A673 (cell line): Measurements from ENCODE around the gene LRP1B. TPM values are rescaled to one million over a fixed set of nuclear protein-coding genes. Genes with fewer than 3 reads are reported as not detected.
"Not testable (repeated sequence)": the region's sequence is repeated elsewhere in the genome, so short reads cannot be mapped to it uniquely, and the experiment has no call there.

Source experiments
- BruUV-seq: library from RNA; stranded (reverse); fragments of 400-500 nt; replicated peaks from 2 replicates; lab custom pipeline; 2021; lab: Mats Ljungman, UMichigan
- CTCF ChIA-PET: fragments of 300-600 bp; sonication (Branson Sonifier 250); formaldehyde crosslinking; loops from one replicate; lab custom pipeline; 2022; ENCODE audit warnings: antibody characterized with exemption; lab: Charles Lee
- POLR2A ChIA-PET: fragments of 300-600 bp; sonication (Branson Sonifier 250); formaldehyde crosslinking; loops from one replicate; lab custom pipeline; 2022; ENCODE audit warnings: antibody characterized with exemption; ENCODE audit not compliant: low non-redundant PET; lab: Charles Lee
- DNase-seq: peaks from one replicate; pipeline ENCODE4 v3.0.0-alpha.2; 2015; ENCODE audit warnings: low spot score
- H3K27ac ChIP-seq: fragments of 200-600 bp; sonication (generic); 2 replicates; pipeline ENCODE4 v1.5.1; 2016; ENCODE audit warnings: mixed run types, low read depth, mild to moderate bottlenecking, mixed read lengths, antibody characterized with exemption, low read length; ENCODE audit not compliant: poor library complexity, severe bottlenecking
- H3K27me3 ChIP-seq: fragments of 200-600 bp; sonication (generic); replicated peaks from 2 replicates; pipeline ENCODE4 v1.6.1; 2017; ENCODE audit warnings: mixed run types, low read depth, mild to moderate bottlenecking, mixed read lengths, antibody characterized with exemption, low read length; ENCODE audit not compliant: insufficient read depth, poor library complexity
- H3K36me3 ChIP-seq: fragments of 200-600 bp; sonication (generic); 2 replicates; pipeline ENCODE4 v1.6.1; 2016; ENCODE audit warnings: mixed run types, mild to moderate bottlenecking, mixed read lengths, antibody characterized with exemption, low read length; ENCODE audit not compliant: insufficient read depth, poor library complexity, severe bottlenecking
- H3K4me1 ChIP-seq: fragments of 200-600 bp; sonication (generic); 2 replicates; pipeline ENCODE4 v1.6.1; 2017; ENCODE audit warnings: mixed run types, mild to moderate bottlenecking, mixed read lengths, antibody characterized with exemption, low read length; ENCODE audit not compliant: insufficient read depth, poor library complexity, severe bottlenecking
- H3K4me3 ChIP-seq: fragments of 200-600 bp; sonication (generic); 2 replicates; pipeline ENCODE4 v1.5.1; 2016; ENCODE audit warnings: low read depth, mixed run types, mild to moderate bottlenecking, mixed read lengths, low read length; ENCODE audit not compliant: poor library complexity, severe bottlenecking
- H3K9me3 ChIP-seq: fragments of 200-600 bp; sonication (generic); 2 replicates; pipeline ENCODE4 v1.6.1; 2016; ENCODE audit warnings: mixed run types, low read depth, mild to moderate bottlenecking, mixed read lengths, antibody characterized with exemption, low read length; ENCODE audit not compliant: poor library complexity, severe bottlenecking
- EZH2 ChIP-seq: fragments of 200-600 bp; sonication (generic); IDR thresholded peaks from 2 replicates; pipeline ENCODE4 v1.6.1; 2017; ENCODE audit warnings: borderline replicate concordance, low read depth, mild to moderate bottlenecking, mixed read lengths, antibody characterized with exemption, low read length; ENCODE audit not compliant: poor library complexity, severe bottlenecking
- intact Hi-C: fragments of 100-400 bp; cut with micrococcal nuclease; formaldehyde crosslinking; loops from one replicate; pipeline ENCODE4 v1.10.0; 2022; ENCODE audit not compliant: unreplicated experiment
- total RNA-seq: library from RNA; stranded (reverse); gene quantifications from 2 replicates; pipeline ENCODE4 v1.2.3, GENCODE V29; 2021
- TF ChIP-seq, protein P1 (sequence below): fragments of 300-800, 200-600 bp; sonication (generic); conservative IDR thresholded peaks from 2 replicates; pipeline ENCODE4 v1.5.1; 2017; ENCODE audit warnings: low read depth, mild to moderate bottlenecking, antibody characterized with exemption, low read length, moderate library complexity, mixed read lengths

The LRP1B gene
- total RNA-seq, 1 experiment from 2014 or later, result 9.9 TPM

DNA sequence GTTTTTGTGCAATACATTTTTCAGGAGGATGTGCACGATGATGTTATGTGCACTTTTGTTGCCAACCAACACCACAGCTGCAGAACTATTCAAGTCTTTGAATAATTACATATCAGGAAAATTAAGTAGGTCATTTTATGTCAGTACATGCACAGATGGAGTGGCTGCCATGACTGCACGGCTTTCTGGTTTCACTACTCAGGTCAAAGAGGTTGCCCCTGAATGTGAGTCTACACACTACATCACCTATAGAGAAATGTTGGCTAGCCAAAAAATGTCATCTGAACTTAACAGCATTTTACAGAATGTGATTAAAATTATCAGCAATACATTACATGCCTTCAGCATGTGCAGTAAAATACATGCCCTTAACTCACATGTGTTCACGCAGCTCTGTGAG, 1713.3 kb downstream of the LRP1B start:
- no peaks in the 10 kb centered on the region for H3K9me3 ChIP-seq
- no peak overlapping the region for H3K27ac ChIP-seq
- DNase-seq, result no peak
- H3K36me3 ChIP-seq, result no peaks in the 10 kb centered on the region
- BruUV-seq, result no TSS peak
- H3K4me3 ChIP-seq, result no peak overlapping the region
- intact Hi-C loops, result no loop called here
- ChIA-PET POLR2A (no interaction called here), CTCF (no interaction called here)
- H3K4me1 ChIP-seq, result no peaks in the 10 kb centered on the region
- H3K27me3 ChIP-seq, result no peaks in the 10 kb centered on the region
- no peak for TF ChIP-seq EZH2
- TF ChIP-seq, protein P1, sequence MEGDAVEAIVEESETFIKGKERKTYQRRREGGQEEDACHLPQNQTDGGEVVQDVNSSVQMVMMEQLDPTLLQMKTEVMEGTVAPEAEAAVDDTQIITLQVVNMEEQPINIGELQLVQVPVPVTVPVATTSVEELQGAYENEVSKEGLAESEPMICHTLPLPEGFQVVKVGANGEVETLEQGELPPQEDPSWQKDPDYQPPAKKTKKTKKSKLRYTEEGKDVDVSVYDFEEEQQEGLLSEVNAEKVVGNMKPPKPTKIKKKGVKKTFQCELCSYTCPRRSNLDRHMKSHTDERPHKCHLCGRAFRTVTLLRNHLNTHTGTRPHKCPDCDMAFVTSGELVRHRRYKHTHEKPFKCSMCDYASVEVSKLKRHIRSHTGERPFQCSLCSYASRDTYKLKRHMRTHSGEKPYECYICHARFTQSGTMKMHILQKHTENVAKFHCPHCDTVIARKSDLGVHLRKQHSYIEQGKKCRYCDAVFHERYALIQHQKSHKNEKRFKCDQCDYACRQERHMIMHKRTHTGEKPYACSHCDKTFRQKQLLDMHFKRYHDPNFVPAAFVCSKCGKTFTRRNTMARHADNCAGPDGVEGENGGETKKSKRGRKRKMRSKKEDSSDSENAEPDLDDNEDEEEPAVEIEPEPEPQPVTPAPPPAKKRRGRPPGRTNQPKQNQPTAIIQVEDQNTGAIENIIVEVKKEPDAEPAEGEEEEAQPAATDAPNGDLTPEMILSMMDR, result no peak

DNA sequence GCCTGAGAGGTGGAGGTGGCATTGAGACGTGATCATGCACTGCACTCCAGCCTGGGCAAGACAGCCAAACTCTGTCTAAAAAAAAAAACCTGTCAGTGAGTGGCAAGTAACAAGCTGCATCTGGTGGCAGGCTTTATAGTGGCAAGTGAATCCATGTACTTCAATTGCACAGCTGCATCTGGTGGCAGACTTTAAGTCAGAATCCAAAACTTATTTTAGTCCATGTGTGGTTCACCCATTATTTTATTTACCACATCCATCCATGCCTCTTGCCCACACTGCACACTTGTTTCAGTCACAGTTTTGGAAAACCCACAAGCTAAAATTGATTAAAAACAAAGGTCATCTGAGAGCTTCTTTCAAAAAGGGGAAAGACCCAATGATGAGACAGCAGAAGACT, 1714.2 kb downstream of the LRP1B start:
- Histone ChIP-seq H3K36me3 (no peaks in the 10 kb centered on the region), H3K4me1 (no peaks in the 10 kb centered on the region), H3K27me3 (no peaks in the 10 kb centered on the region), H3K27ac (no peak overlapping the region), H3K9me3 (no peaks in the 10 kb centered on the region), H3K4me3 (no peak overlapping the region)
- BruUV-seq, result no TSS peak
- no peak for DNase-seq
- ChIA-PET CTCF (no interaction called here), POLR2A (no interaction called here)
- TF ChIP-seq EZH2, result no peak
- TF ChIP-seq, protein P1, result no peak
- intact Hi-C loops, result no loop called here

DNA sequence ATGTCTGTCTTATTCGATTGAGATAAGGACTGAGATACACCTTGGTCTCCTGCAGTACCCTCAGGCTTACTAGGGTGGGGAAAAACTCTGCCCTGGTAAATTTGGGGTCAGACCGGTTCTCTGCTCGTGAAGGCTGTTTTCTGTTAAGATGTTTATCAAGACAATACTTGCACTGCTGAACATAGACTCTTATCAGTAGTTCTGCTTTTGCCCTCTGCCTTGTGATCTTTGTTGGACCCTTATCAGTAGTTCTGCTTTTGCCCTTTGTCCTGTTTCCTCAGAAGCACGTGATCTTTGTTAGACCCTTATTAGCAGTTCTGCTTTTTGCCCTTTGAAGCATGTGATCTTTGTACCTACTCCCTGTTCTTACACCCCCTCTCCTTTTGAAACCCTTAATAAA, 1715.8 kb downstream of the LRP1B start:
- H3K27ac ChIP-seq, CTCF ChIA-PET, BruUV-seq, DNase-seq, H3K36me3 ChIP-seq, H3K4me1 ChIP-seq, H3K27me3 ChIP-seq, POLR2A ChIA-PET, H3K4me3 ChIP-seq, intact Hi-C loops, H3K9me3 ChIP-seq: not testable (repeated sequence)

DNA sequence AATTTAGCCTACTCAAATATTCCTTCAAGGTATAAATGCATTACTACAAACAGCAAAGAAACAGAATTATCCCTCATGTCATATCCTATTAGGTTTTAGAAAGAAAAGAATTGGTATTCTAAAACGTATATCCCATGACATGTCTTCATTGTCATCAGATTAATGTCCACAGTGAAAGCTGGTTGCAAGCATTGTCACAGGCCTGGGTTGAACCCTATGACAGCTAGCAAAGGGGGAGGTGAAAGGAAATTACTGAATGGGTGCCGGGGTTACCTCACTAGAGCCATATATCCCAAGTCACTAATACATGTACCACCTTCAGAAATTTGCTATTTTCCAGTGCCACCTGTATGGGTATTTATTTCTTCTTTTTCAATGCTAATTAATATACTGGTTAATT, 1720.1 kb downstream of the LRP1B start:
- POLR2A ChIA-PET, result no interaction called here
- H3K9me3 ChIP-seq, result no peaks in the 10 kb centered on the region
- CTCF ChIA-PET, result no interaction called here
- no TSS peak for BruUV-seq
- no peak overlapping the region for H3K4me3 ChIP-seq
- H3K4me1 ChIP-seq, result no peaks in the 10 kb centered on the region
- no peaks in the 10 kb centered on the region for H3K27me3 ChIP-seq
- no peak overlapping the region for H3K27ac ChIP-seq
- H3K36me3 ChIP-seq, result no peaks in the 10 kb centered on the region
- intact Hi-C loops, result no loop called here
- no peak for TF ChIP-seq EZH2
- TF ChIP-seq, protein P1, result no peak
- no peak for DNase-seq
